Measurements from ENCODE around the gene OR52J3.

GRCh38 chr11:5090668-5091067 is 44.3 kb downstream of the OR52J3 start:
- TF ChIP-seq CTCF (IDR thresholded peaks at IDR 0.05) (no peak), RFX5 (IDR thresholded peaks at IDR 0.05; ENCODE audit: low read length) (no peak), TCF12 (IDR thresholded peaks at IDR 0.05) (no peak), RXRA (IDR thresholded peaks at IDR 0.05; ENCODE audit: borderline replicate concordance, low read depth) (no peak), PBX3 (IDR thresholded peaks at IDR 0.05) (no peak), REST (IDR thresholded peaks at IDR 0.05; ENCODE audit: low read depth, low read length) (no peak), NFIC (IDR thresholded peaks at IDR 0.05; ENCODE audit: borderline replicate concordance) (no peak), RAD21 (IDR thresholded peaks at IDR 0.05; ENCODE audit: low read length) (no peak), FOSL2 (IDR thresholded peaks at IDR 0.05; ENCODE audit: borderline replicate concordance, low read depth) (no peak), FOXM1 (IDR thresholded peaks at IDR 0.05; ENCODE audit: low read depth) (no peak), TAF1 (IDR thresholded peaks at IDR 0.05; ENCODE audit: borderline replicate concordance, low read depth, low read length) (no peak)

Data from SK-N-SH (cell line).